Neural cell (in vitro differentiated cells): ENCODE data around the gene CCDC83. TPM values are rescaled to one million over a fixed set of nuclear protein-coding genes. Genes with fewer than 3 reads are reported as not detected.

Source experiments
- H2AFZ ChIP-seq: fragments of 200-600, 300-800 bp; sonication (generic), shearing (Covaris generic); 2 replicates; pipeline ENCODE4 v1.6.0; 2014; ENCODE audit warnings: low read depth, mild to moderate bottlenecking, antibody characterized with exemption, low read length, moderate library complexity
- H3F3A ChIP-seq: fragments of 200-600 bp; shearing (Covaris generic); 2 replicates; pipeline ENCODE4 v1.6.1; 2016; ENCODE audit warnings: mild to moderate bottlenecking, moderate library complexity, mixed read lengths, antibody characterized with exemption, low read length; ENCODE audit not compliant: insufficient read depth, poor library complexity, severe bottlenecking
- H3K27ac ChIP-seq: fragments of 200-600, 300-800 bp; sonication (generic), shearing (Covaris generic); 2 replicates; pipeline ENCODE4 v1.5.1; 2014; ENCODE audit warnings: mild to moderate bottlenecking, low read length, moderate library complexity
- H3K27me3 ChIP-seq: fragments of 300-800, 200-600 bp; sonication (generic), shearing (Covaris generic); 2 replicates; pipeline ENCODE4 v1.6.0; 2014; ENCODE audit warnings: mild to moderate bottlenecking, low read depth, low read length, moderate library complexity; ENCODE audit not compliant: insufficient read depth
- H3K36me3 ChIP-seq: fragments of 300-800, 200-600 bp; sonication (generic), shearing (Covaris generic); 2 replicates; pipeline ENCODE4 v1.5.1; 2014; ENCODE audit warnings: mild to moderate bottlenecking, antibody characterized with exemption, low read length, moderate library complexity; ENCODE audit not compliant: insufficient read depth
- H3K4me2 ChIP-seq: fragments of 300-800, 200-600 bp; sonication (generic), shearing (Covaris generic); 2 replicates; pipeline ENCODE4 v1.6.0; 2014; ENCODE audit warnings: mild to moderate bottlenecking, low read length
- H3K4me3 ChIP-seq: fragments of 300-800, 200-600 bp; sonication (generic), shearing (Covaris generic); 2 replicates; pipeline ENCODE4 v1.5.1; 2014; ENCODE audit warnings: mild to moderate bottlenecking, low read length, moderate library complexity
- H3K79me2 ChIP-seq: fragments of 200-600 bp; shearing (Covaris generic); replicated peaks from 2 replicates; pipeline ENCODE4 v1.6.0; 2014; ENCODE audit warnings: mild to moderate bottlenecking, low read length, moderate library complexity; ENCODE audit not compliant: insufficient read depth
- H3K9ac ChIP-seq: fragments of 300-800, 200-600 bp; sonication (generic), shearing (Covaris generic); 2 replicates; pipeline ENCODE4 v1.6.1; 2016; ENCODE audit warnings: mild to moderate bottlenecking, low read length, mixed read lengths
- H3K9me2 ChIP-seq: fragments of 200-600 bp; shearing (Covaris generic); 2 replicates; pipeline ENCODE4 v1.6.1; 2016; ENCODE audit warnings: mild to moderate bottlenecking, low read length, mixed read lengths; ENCODE audit not compliant: insufficient read depth
- H3K9me3 ChIP-seq: fragments of 200-600, 300-800 bp; sonication (generic), shearing (Covaris generic); 2 replicates; pipeline ENCODE4 v1.6.1; 2016; ENCODE audit warnings: mild to moderate bottlenecking, mixed run types, low read length, moderate library complexity, mixed read lengths
- H4K20me1 ChIP-seq: fragments of 200-600 bp; shearing (Covaris generic); 2 replicates; pipeline ENCODE4 v1.6.1; 2016; ENCODE audit warnings: mild to moderate bottlenecking, mixed run types; ENCODE audit not compliant: insufficient read depth
- EP300 ChIP-seq: fragments of 450-650 bp; conservative IDR thresholded peaks from 2 replicates; pipeline ENCODE4 v1.6.1; 2014; ENCODE audit warnings: antibody characterized with exemption, mild to moderate bottlenecking, moderate library complexity; ENCODE audit not compliant: poor library complexity, severe bottlenecking
- EZH2 ChIP-seq: fragments of 200-600, 300-800 bp; shearing (Covaris generic), sonication (generic); IDR thresholded peaks from 2 replicates; pipeline ENCODE4 v1.6.1; 2014; ENCODE audit warnings: antibody characterized with exemption, low read length, borderline replicate concordance, mild to moderate bottlenecking; ENCODE audit not compliant: insufficient read depth, poor library complexity, severe bottlenecking
- MXI1 ChIP-seq: fragments of 450-650 bp; conservative IDR thresholded peaks from 2 replicates; pipeline ENCODE4 v1.6.1; 2014; ENCODE audit warnings: antibody characterized with exemption, mild to moderate bottlenecking; ENCODE audit not compliant: poor library complexity, severe bottlenecking
- POLR2AphosphoS5 ChIP-seq: IDR thresholded peaks from 2 replicates; pipeline ENCODE4 v1.6.1; 2012
- RAD21 ChIP-seq: fragments of 450-650 bp; conservative IDR thresholded peaks from 2 replicates; pipeline ENCODE4 v1.6.1; 2014; ENCODE audit warnings: antibody characterized with exemption, mild to moderate bottlenecking, moderate library complexity
- SMC3 ChIP-seq: fragments of 450-650 bp; conservative IDR thresholded peaks from 2 replicates; pipeline ENCODE4 v1.6.1; 2014; ENCODE audit warnings: antibody characterized with exemption, mild to moderate bottlenecking, moderate library complexity; ENCODE audit not compliant: poor library complexity
- TAF1 ChIP-seq: IDR thresholded peaks from 2 replicates; pipeline ENCODE4 v1.6.1; 2012; ENCODE audit warnings: low read depth
- polyA plus RNA-seq: library from polyadenylated mRNA; depleted of rRNA; stranded (reverse); fragments of >200 nt; gene quantifications from 2 replicates; pipeline ENCODE4 v1.2.3, GENCODE V29; 2014
- TF ChIP-seq, protein P1 (sequence below): IDR thresholded peaks from 2 replicates; pipeline ENCODE4 v1.6.1; 2012; ENCODE audit warnings: borderline replicate concordance
- TF ChIP-seq, protein P2 (sequence below): fragments of 450-650 bp; IDR thresholded peaks from 2 replicates; pipeline ENCODE4 v1.5.1; 2014; ENCODE audit warnings: antibody characterized with exemption, mild to moderate bottlenecking, moderate library complexity; ENCODE audit not compliant: poor library complexity, severe bottlenecking

CCDC83 gene
- polyA plus RNA-seq, 1 donor from 2014 or later = not detected

DNA sequence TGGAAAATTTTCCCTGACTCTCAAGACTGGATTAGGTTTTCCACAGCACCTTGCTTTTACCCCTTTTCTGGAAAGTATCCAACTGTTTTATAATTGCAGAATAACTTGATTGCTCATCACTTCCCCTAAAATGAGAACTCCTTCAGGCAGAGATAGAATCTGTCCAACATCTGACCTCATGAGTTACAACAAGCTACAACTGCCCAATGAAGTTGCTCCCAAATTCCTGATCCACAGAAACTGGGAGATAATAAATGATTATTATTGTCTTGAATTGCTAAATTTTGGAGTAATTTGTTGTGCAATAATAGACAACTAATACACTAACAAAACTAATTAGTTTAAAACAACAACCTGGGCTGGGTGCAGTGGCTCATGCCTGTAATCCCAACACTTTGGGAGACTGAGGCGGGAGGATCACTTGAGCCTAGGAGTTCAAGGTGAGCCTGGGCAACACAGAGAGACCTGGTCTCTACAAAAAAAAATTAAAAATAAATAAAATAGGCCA lies 10.0 kb upstream of the CCDC83 start (continued):
- TF ChIP-seq, protein P1, sequence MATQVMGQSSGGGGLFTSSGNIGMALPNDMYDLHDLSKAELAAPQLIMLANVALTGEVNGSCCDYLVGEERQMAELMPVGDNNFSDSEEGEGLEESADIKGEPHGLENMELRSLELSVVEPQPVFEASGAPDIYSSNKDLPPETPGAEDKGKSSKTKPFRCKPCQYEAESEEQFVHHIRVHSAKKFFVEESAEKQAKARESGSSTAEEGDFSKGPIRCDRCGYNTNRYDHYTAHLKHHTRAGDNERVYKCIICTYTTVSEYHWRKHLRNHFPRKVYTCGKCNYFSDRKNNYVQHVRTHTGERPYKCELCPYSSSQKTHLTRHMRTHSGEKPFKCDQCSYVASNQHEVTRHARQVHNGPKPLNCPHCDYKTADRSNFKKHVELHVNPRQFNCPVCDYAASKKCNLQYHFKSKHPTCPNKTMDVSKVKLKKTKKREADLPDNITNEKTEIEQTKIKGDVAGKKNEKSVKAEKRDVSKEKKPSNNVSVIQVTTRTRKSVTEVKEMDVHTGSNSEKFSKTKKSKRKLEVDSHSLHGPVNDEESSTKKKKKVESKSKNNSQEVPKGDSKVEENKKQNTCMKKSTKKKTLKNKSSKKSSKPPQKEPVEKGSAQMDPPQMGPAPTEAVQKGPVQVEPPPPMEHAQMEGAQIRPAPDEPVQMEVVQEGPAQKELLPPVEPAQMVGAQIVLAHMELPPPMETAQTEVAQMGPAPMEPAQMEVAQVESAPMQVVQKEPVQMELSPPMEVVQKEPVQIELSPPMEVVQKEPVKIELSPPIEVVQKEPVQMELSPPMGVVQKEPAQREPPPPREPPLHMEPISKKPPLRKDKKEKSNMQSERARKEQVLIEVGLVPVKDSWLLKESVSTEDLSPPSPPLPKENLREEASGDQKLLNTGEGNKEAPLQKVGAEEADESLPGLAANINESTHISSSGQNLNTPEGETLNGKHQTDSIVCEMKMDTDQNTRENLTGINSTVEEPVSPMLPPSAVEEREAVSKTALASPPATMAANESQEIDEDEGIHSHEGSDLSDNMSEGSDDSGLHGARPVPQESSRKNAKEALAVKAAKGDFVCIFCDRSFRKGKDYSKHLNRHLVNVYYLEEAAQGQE = no peak

DNA sequence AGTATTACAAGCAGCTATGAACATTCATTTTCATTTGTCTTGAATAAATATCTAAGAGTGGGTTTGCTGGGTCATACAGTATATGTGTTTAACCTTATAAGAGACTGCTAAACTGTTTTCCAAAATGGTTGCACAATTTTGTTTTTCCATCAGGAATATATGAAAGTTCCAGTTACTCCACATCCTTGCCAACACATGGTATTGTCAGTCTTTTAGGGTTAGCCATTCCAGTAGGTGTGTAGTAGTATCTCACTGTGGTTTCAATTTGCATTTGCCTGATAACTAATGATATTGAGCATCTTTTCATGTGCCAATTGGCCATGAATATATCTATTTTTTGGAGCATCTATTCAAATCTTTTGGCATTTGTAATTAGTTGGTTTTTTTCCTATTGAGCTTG lies 7.7 kb upstream of the CCDC83 start:
- Histone ChIP-seq H3K4me2 (no peak overlapping the region), H4K20me1 (no peaks in the 10 kb centered on the region), H3F3A (no peaks in the 10 kb centered on the region), H3K79me2 (no peaks in the 10 kb centered on the region), H3K36me3 (no peaks in the 10 kb centered on the region), H3K9me3 (no peaks in the 10 kb centered on the region), H3K4me3 (no peak overlapping the region), H2AFZ (no peak overlapping the region), H3K27ac (no peak overlapping the region), H3K27me3 (no peaks in the 10 kb centered on the region), H3K9me2 (no peaks in the 10 kb centered on the region), H3K9ac (no peak overlapping the region)
- TF ChIP-seq EP300 = no peak
- no peak for TF ChIP-seq POLR2AphosphoS5
- TF ChIP-seq SMC3 = no peak
- TF ChIP-seq TAF1 = no peak
- no peak for TF ChIP-seq RAD21
- TF ChIP-seq EZH2 = no peak
- no peak for TF ChIP-seq MXI1
- TF ChIP-seq, protein P2, sequence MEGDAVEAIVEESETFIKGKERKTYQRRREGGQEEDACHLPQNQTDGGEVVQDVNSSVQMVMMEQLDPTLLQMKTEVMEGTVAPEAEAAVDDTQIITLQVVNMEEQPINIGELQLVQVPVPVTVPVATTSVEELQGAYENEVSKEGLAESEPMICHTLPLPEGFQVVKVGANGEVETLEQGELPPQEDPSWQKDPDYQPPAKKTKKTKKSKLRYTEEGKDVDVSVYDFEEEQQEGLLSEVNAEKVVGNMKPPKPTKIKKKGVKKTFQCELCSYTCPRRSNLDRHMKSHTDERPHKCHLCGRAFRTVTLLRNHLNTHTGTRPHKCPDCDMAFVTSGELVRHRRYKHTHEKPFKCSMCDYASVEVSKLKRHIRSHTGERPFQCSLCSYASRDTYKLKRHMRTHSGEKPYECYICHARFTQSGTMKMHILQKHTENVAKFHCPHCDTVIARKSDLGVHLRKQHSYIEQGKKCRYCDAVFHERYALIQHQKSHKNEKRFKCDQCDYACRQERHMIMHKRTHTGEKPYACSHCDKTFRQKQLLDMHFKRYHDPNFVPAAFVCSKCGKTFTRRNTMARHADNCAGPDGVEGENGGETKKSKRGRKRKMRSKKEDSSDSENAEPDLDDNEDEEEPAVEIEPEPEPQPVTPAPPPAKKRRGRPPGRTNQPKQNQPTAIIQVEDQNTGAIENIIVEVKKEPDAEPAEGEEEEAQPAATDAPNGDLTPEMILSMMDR = no peak
- TF ChIP-seq, protein P1 = no peak
